ENCODE measurements around the gene EDN2.

EDN2 gene

GRCh38 chr1:41461790-41462679 is 22.4 kb downstream of the EDN2 start:
- DNase-seq, result no peak

- no peak for DNase-seq
Observed at GRCh38 chr1:41456847-41457540, 27.5 kb downstream of the EDN2 start.

GRCh38 chr1:41455479-41456332 is 28.8 kb downstream of the EDN2 start:
- DNase-seq, result no peak

GRCh38 chr1:41454406-41454805 is 30.1 kb downstream of the EDN2 start:
- no peak for DNase-seq

GRCh38 chr1:41452704-41453290 is 31.7 kb downstream of the EDN2 start:
- no peak for DNase-seq

- DNase-seq, result no peak
Observed at GRCh38 chr1:41450747-41451285, 33.7 kb downstream of the EDN2 start.

- no peak for DNase-seq
Observed at GRCh38 chr1:41449326-41449921, 35.1 kb downstream of the EDN2 start.

GRCh38 chr1:41448821-41449220 is 35.7 kb downstream of the EDN2 start:
- no peak for DNase-seq

GRCh38 chr1:41447995-41448770 is 36.3 kb downstream of the EDN2 start:
- no peak for DNase-seq

- no peak for DNase-seq
Observed at GRCh38 chr1:41446851-41447610, 37.5 kb downstream of the EDN2 start.

- no peak for DNase-seq
Observed at GRCh38 chr1:41444785-41445184, 39.7 kb downstream of the EDN2 start.

GRCh38 chr1:41444246-41444645 is 40.2 kb downstream of the EDN2 start:
- no peak for DNase-seq

- no peak for DNase-seq
Observed at GRCh38 chr1:41442697-41443251, 41.7 kb downstream of the EDN2 start.

GRCh38 chr1:41440321-41441085 is 44.0 kb downstream of the EDN2 start:
- DNase-seq, result no peak

GRCh38 chr1:41439234-41439633 is 45.2 kb downstream of the EDN2 start:
- no peak for DNase-seq

- no peak for DNase-seq
Observed at GRCh38 chr1:41438711-41439110, 45.8 kb downstream of the EDN2 start.

GRCh38 chr1:41437011-41437355 is 47.5 kb downstream of the EDN2 start:
- DNase-seq, result no peak

- DNase-seq, result no peak
Observed at GRCh38 chr1:41436281-41437010, 48.0 kb downstream of the EDN2 start.
